Epithelial cell of esophagus (primary cell): Measurements from ENCODE around the gene RHBDD3.
"Not testable (repeated sequence)": the region's sequence is repeated elsewhere in the genome, so short reads cannot be mapped to it uniquely, and the experiment has no call there.

ENCODE experiments used
- DNase-seq: peaks from one replicate; pipeline ENCODE4 v3.0.0; 2010; ENCODE audit warnings: low read depth
- H3K4me3 ChIP-seq: 2 replicates; pipeline ENCODE4 v1.5.1; 2011; ENCODE audit warnings: mild to moderate bottlenecking, low read length, control low read depth
- TF ChIP-seq, protein P1 (sequence below): IDR thresholded peaks from 2 replicates; pipeline ENCODE4 v1.5.1; 2011; ENCODE audit warnings: low read depth, mild to moderate bottlenecking, low read length, control low read depth, inconsistent platforms; ENCODE audit not compliant: insufficient read depth; ENCODE audit errors: missing control alignments

Gene RHBDD3

DNA sequence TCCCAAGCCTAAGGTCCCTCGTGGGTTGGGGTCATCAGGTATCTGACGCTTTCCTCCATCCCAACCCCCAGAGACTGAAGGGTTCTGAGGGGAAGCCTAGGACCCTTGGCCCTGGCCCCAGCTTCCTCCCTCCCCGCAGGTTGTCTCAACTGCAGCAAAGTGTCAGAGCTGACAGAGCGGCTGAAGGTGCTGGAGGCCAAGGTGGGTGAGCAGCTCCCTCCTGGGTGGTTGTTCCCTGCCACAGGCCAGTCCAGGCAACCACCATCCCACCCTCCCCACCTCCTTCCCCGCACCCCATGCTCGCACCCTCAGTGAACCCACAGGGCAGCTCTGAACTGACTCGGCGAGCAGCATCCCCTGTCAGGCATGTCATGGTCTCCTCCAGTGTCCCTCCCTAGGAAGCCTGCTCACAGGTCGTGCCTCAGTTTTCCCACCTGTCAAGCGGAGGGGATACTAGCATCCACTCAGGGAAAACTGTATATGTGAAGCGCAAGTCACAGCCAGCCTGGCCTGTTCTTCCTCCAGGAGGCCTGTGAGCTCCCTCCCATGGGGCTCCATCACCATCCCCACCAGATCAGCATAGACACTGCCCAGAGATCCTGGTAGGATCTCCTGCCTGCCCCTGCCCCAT lies 41.3 kb downstream of the RHBDD3 start:
- no peak overlapping the region for H3K4me3 ChIP-seq
- DNase-seq = no peak
- TF ChIP-seq, protein P1, sequence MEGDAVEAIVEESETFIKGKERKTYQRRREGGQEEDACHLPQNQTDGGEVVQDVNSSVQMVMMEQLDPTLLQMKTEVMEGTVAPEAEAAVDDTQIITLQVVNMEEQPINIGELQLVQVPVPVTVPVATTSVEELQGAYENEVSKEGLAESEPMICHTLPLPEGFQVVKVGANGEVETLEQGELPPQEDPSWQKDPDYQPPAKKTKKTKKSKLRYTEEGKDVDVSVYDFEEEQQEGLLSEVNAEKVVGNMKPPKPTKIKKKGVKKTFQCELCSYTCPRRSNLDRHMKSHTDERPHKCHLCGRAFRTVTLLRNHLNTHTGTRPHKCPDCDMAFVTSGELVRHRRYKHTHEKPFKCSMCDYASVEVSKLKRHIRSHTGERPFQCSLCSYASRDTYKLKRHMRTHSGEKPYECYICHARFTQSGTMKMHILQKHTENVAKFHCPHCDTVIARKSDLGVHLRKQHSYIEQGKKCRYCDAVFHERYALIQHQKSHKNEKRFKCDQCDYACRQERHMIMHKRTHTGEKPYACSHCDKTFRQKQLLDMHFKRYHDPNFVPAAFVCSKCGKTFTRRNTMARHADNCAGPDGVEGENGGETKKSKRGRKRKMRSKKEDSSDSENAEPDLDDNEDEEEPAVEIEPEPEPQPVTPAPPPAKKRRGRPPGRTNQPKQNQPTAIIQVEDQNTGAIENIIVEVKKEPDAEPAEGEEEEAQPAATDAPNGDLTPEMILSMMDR = no peak

DNA sequence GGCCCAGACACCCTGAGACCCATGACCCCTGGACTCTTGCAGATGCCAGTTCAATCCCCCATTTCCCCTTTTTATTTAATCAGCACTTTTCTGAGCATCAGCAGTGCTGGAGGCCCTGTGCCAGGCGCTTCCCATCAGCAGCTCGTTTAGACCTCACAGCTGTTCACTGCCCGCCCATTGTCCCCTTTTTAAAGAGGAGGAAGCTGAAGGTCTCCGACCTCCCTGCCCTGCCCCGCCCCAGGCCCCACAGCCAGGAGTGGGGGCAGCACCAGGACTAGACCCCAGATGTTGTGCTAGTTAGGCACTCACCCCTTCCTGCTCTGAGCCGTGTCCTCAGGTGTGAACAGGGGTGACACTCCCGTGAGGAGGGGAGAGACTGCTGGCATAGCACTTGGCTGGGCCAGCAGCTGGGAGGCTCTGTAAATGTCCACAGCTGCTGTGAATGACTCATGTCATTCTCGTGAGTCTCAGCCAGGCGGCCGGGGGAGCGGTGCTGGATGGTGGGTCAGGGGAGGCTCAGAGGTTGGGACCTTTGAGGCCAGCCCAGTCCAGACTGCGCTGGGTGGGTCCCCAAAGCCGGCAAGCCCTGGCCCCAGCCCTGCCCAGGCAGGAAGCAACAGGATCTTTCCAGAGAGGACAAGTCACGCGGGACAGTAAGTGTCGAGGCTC lies 42.2 kb downstream of the RHBDD3 start:
- TF ChIP-seq, protein P1 = no peak
- no peak for DNase-seq
- no peak overlapping the region for H3K4me3 ChIP-seq

DNA sequence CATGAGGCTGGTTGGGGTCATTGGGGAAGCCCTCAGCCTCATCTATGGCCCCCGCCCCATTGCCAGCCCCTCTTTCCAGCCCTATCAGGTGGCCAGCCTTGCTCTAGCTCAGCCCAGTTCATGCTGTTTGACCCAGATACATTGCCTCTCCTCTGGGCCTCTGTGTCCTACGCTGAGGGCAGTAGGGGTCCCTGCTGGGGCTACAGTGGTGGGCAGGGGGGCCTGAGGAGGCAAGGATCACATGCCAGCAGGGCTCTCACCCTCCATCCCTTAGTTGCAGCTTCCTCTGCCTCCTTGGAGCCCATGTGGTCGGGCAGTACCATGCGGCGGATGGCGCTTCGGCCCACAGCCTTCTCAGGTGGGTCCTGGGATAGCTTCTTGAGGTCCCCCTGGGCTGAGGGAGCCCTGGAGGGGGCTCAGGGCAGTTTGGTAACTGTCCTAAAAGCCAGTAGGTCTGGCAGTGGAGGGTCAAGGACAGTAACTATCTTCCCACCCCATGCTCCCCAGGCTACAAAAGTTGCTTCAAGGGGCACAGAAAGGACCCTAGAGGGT lies 42.8 kb downstream of the RHBDD3 start:
- H3K4me3 ChIP-seq = no peak overlapping the region
- DNase-seq = no peak
- TF ChIP-seq, protein P1 = no peak

DNA sequence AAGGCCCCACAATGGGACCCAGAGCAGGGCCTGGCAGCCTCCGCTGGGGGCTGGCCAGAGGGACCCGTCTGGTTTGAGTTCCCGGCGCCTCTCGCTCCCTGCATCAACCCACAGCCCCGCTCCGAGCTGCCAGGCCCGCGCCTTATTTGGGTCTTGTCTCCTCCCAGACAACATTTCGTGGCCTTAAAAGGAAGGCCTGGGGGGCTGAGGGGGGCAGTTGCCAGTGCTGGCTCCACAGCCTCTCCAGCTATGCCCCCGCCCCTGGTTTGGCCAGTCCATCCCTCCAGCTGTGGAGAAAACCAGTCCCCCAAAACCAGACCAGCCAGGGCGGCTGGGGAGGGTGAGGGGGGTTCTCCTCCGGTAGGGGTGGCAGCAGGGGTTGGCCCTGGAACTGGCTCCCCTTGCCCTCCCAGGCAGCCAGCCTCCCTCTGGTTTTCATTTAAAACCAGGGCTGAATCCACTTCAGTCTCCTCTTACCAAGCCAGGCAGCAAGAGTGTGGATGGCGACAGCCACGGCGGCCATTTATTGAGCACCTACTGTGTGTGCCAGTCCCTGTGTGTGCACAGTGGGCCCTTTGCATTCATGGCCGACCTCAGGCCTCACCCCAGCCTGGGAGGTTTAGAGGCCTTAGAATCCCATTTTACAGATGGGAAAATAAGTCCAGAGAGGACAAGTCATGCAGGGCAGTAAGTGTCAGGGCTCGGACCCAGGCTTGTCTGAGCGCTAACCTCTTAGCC lies 43.5 kb downstream of the RHBDD3 start:
- no peak for DNase-seq
- no peak overlapping the region for H3K4me3 ChIP-seq
- TF ChIP-seq, protein P1 = no peak

DNA sequence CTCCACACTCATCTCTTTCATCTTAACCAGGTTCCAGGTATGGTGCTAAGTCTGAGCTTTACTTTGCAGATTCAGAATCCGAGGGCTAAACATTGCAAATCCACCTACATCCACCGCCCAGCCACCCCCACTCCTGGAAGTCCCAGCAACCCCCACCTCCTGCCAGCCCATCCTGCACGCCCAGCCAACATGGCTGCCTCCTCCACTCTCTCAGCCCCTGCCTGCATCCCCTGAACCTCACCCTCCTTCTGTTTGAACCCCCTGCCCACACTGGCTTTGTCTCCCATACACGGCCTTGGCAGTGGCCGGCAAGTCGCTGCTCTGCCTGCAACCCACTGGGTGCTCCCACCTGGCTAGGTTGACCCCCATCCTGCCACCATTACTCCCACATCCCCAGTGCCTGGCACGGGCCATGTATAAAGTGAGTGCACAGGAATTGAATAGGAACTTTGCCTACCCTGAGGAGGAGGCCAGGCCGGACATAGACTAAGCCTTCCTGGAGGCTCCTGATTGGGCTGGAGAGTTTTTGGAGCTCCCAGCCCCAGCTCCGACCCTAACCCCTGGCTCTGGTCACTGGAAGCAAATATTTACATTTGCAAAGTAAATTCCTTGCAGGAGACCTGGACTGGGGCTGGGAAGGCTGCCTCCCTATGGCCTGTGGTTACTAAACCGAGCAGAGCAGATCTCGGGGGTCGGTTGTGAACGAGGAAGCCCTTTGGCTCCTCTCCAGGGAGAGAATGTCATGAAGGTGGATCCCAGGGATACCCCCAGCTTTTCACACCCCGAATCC lies 47.7 kb downstream of the RHBDD3 start:
- no peak overlapping the region for H3K4me3 ChIP-seq
- no peak for DNase-seq
- TF ChIP-seq, protein P1 = no peak

DNA sequence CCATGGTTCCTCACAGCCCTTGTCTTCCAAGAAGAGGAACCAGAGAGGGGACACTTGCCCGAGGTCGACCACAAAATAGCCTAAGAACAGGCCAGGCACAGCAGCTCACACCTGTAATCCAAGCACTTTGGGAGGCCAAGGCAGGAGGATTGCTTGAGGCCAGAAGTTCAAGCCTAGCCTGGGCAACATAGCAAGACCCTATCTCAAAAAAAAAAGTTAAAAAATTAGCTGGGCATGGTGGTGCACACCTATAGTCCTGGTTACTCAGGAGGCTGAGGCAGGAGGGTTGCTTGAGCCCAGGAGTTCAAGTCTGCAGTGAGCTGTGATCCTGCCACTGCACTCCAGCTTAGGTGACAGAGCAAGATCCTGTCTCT lies 48.4 kb downstream of the RHBDD3 start:
- DNase-seq, H3K4me3 ChIP-seq: not testable (repeated sequence)
